ENCODE measurements around the gene LRRC72.
"Not testable (repeated sequence)": the region's sequence is repeated elsewhere in the genome, so short reads cannot be mapped to it uniquely, and the experiment has no call there.

DNA sequence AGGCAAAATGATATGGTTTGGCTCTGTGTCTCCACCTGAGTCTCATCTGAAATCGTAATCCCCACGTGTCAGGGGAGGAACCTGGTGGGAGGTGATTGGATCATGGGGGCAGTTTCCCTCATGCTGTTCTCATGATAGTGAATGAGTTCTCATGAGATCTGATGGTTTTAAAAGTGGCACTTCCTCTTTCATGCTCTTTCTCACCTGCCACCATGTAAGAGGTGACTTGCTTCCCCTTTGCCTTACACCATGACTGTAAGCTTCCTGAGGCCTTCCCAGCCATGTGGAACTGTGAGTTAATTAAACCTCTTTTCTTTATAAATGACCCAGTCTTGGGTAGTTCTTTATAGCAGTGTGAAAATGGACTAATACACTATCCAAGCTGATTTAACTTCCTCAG is 13.9 kb downstream of the LRRC72 start:
- TF ChIP-seq, protein P1, sequence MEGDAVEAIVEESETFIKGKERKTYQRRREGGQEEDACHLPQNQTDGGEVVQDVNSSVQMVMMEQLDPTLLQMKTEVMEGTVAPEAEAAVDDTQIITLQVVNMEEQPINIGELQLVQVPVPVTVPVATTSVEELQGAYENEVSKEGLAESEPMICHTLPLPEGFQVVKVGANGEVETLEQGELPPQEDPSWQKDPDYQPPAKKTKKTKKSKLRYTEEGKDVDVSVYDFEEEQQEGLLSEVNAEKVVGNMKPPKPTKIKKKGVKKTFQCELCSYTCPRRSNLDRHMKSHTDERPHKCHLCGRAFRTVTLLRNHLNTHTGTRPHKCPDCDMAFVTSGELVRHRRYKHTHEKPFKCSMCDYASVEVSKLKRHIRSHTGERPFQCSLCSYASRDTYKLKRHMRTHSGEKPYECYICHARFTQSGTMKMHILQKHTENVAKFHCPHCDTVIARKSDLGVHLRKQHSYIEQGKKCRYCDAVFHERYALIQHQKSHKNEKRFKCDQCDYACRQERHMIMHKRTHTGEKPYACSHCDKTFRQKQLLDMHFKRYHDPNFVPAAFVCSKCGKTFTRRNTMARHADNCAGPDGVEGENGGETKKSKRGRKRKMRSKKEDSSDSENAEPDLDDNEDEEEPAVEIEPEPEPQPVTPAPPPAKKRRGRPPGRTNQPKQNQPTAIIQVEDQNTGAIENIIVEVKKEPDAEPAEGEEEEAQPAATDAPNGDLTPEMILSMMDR (conservative IDR thresholded peaks at IDR 0.05; ENCODE audit: low read depth, low read length): not testable (repeated sequence)
- TF ChIP-seq EZH2 (IDR thresholded peaks at IDR 0.05; ENCODE audit: low read length, unreplicated experiment): not testable (repeated sequence)

Data from PC-3 (cell line).